Metanephros (tissue), 1 donor: ENCODE results near the gene SETMAR. TPM values are rescaled to one million over a fixed set of nuclear protein-coding genes. Genes with fewer than 3 reads are reported as not detected.

ENCODE experiments used
- total RNA-seq: library from RNA; depleted of rRNA; stranded (reverse); fragments of >200 nt; gene quantifications from one replicate; pipeline ENCODE4 v1.2.3, GENCODE V29; 2014

The SETMAR gene
- 18.6 TPM for total RNA-seq

DNA sequence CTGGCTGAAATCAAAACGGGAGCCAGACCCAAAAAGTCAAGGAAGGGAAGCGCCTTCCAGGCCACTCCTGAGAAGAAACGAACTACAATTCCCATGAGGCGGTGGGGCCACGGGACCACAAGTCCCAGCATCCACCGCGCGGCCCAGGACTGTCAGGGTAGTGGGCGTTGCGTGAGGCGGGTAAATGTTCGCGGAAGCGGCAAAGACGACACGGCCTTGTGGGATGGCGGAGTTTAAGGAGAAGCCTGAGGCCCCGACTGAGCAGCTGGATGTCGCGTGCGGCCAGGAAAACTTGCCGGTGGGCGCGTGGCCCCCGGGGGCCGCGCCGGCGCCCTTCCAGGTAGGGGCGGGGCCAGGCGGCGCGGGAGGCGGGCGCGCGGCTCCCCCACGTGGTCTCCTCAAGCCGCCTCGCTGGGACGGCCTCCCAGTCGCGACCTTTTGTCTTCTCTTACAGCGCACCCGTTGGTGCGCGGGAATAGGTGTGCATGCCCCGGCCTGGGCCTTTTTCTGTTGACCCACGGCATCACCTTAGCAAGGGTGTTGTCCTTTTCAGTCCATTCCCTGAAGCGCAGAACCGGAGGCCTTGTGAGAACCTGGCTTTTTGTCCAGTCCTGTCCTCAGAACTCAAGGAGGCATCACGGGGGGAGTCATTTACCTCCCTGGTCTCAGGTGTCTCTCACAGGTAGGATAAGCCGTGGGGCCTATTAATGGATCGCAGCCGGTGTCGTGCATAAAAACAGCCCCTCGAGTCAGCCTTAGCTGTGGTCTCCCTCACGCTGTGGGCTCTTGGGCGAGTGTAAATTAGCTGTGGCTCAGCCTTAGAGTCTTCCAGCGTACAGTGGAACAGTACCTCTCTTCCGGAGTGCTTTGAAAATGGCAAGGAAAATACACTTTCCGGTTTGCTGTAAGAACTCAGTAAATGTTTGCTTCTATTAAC lies at the start of gene SETMAR:
Gene SETMAR (plus strand): TSS at position 183 of the 937 bp plus-strand sequence. CDS start 2 bp downstream, at position 185.

Other genes starting within 250 kb of the SETMAR start
- gene SUMF1, start 163.9 kb downstream of the SETMAR start, total RNA-seq, result 55.8 TPM
- gene ITPR1, start 190.0 kb downstream of the SETMAR start, total RNA-seq, result 122 TPM